NCI-H345 treated with DMSO at 0.1 percent for 48 hours (cell line): ENCODE measurements around the gene RNF214.
"Not testable (repeated sequence)": the region's sequence is repeated elsewhere in the genome, so short reads cannot be mapped to it uniquely, and the experiment has no call there.

Experiments used
- DNase-seq: peaks from one replicate; lab custom pipeline; 2025; ENCODE audit not compliant: unreplicated experiment; lab: John Stamatoyannopoulos, UW

The RNF214 gene

DNA sequence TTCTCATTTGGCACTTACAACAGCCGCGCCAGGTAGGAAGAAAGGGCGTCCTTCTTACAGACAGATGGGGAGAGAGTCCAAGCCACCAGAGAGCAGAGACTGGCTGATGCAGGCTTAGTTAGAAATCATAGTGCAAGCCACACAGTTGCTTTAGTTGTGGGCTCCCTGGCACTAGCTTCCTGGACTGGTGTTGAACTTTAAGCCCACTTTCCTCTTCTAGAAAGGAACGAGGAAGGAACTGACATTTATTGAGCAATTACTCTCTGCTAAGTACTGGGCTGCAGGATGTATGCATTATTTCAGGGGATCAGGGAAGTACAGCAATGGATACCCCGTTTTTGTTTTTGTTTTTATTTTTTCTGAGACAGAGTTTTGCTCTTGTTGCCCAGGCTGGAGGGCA is 80.6 kb downstream of the RNF214 start:
- no peak for DNase-seq

DNA sequence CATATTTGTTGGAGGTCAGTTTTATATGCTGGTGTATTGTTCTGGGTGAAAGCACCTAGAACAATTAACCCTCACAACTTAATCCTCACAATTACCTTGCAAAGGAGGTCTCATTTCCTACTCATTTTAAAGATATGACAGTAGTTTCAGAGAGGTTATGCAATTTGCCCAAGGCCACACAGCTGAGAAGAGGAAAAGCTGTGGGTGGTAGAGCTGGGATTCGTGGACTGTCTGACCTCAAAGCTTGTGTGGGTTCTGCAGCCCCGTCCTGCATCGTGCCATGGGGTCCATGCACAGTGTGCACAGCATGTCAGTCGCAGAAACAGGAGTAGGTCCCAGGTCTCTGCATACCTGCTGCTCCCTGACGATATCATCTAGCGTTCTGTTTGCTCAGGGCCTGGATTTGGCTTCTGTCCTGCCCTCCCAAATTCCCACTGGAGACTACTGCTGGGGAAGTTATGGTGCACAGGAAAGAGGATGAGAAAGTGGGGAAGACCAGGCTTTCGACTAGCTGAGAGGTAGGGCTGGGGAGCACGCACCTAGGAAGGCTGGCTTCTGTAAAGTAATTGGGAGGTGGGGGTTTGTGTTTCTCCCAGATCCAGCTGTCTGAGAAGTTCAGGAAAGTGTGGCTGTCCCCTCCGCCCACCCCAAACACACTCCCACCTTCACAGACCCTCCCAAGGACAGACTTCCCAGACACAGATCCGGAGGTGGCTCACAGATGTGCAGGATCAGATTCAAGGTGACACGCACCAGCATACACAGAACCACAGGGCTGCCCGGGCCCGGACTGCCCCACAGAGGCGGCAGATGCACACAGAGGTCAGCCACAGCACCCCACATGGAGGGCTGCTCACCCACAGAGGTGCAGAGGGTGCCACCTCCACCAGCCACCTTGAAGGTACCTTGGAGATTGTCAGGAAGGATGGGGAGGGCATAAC is 81.6 kb downstream of the RNF214 start:
- DNase-seq: no peak

DNA sequence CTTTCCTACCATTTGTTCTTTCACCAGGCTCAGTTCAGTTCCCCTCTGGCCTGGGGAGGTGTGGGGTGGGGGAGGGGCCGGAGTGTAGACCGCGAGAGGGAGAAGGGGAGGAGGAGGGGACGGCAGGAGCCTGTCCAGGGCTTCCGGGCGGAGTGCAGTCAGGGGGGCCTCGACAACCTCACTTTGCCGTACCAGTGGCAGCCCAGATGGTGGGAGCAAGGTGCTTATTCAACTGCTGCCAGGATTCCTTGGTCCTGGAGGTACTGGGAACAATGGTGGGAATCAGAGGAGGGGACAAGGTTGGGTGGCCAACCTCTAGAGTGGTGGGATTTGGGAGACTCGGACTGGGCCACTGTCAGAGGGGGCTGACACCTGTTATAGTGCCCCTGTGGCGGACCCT is 82.4 kb downstream of the RNF214 start:
- no peak for DNase-seq

DNA sequence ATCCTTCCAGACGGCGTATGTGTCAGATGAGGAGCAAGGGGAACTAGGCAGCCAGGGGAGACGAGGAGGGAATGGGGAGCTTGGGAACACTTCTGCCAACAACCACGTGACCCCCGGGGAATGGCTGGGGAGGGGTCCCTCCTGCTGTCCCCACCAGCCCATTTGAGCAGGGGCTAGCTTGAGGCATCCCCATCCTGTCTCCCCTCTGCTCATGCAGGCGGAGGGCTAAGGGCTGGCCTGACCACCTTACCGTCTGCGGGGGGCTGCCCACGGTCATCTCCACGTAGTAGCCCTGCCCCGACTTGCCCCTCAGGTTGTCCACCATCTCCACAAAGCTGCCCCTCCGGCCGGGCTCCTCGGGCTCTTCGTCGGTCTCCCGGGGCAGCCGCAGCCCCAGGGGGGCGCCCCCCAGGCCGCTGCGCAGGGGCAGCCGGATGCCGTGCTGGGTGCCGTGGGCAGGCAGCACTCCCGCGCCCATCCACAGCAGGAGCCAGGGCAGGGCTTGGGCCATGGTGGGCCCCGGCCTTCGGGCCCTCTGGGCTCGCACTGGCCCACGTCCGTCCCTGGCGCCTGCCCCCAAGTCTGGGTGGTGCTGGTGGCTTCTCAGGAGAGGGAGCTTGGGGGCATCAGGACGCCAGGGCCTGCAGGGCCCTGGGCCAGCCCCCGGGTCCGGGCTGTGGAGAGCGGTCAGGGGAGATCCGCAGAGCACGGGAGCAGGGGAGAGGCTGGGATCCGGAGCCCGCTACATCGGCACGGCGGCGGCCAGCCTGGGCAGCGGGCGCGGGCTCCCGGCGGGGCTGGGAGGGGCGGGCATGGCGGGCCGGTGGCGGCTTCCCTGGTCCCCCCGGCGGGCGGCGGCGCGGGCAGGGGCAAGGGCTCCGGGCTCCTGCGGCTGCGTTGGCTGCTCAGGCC is 83.1 kb downstream of the RNF214 start:
- DNase-seq: no peak

DNA sequence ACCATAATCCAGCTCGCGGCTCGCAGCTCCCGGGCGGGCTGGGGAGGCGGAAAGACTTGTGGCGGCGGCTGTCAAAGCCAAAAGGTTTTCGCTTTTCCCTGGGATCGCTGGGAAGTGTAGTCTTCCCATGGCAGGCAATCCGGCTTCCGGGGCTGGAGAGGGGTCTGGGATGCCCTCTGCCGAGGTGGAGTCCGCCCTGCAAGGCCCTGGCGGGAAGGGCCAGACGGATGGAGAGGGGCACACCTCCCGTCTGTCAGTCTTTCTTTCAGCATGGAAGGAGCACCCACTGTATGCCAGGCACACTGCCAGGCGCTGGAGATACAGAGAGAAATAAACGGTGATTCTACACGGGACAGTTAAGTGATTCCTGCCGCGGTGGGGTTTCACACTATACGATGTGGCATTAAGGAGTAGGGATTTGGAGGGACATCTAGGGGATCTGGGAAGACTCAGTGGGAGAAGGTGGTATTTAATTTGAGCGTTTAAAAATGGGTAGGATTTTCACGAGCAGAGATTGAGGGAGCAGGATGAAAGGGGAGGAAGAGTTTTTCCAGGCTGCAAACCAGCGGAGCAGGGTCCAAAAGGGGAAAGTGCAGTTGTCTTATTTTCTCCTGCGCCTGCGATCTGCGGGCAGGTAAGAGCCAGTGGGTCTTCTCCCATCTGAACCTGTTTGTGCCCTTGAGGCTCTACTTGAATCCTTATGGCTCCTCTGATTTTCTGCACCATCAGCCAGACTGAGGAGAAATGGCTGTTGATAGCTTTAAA is 83.9 kb downstream of the RNF214 start, which contains the start of gene BACE1:
BACE1 (minus strand) TSS at position 60 of the 765 bp plus-strand sequence. CDS start 461 bp downstream, outside the sequence.
- DNase-seq: peak; percentile 75

DNA sequence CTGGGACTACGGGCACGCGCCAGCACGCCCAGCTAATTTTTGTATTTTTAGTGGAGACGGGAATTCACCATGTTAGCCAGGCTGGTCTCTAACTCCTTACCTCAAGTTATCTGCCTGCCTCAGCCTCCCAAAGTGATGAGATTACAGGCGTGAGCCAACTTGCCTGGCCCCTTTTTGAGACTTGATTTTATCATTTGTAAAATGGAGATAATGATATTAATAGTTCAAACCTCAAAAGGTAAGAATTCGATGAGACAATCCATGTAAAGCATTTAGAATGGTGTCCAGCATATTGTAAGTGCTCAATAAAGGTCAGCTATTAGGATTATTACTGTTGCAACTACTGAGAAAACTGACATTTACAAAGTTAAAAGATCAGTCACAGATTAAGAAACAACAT is 86.3 kb downstream of the RNF214 start:
- no peak for DNase-seq

DNA sequence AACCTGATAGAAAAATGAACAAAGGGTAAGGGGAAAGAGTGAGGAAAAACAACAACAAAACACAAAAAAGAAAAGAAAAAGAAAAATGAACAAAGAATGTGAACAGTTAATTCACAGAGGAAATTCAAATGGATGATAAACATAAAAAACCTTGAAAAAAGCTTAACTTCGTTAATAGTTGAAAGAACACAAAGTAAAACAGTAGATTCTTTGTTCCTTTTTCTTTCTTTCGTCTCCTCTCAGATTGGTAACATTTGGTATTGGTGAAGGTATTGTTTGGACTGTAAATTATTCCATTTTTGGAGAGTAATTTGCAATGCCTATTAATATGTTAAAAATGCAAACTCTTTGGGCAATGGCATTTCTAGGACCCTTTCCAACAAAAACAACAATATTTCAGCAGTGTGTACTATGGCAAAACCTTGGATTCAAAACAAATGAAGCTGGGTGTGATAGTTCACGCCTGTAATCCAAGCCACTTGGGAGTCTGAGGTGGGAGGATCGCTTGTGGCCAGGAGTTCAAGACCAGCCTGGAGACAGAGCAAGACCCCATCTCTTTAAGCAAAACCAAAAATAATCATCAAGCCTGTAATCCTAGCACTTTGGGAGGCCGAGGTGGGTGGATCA is 86.9 kb downstream of the RNF214 start:
- no peak for DNase-seq

DNA sequence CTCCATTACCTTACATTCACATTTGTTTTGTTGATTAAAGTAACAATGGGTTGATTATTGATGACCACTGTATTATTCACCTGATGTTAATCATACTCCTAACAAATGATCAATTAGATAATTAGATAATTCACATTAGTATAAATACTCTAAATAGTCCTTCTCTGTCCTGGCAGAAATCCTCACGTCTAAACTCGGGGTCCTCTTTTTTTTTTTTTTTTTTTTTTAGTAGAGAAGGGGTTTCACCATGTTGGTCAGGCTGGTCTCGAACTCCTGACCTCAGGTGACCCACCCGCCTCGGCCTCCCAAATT is 94.7 kb downstream of the RNF214 start:
- DNase-seq: not testable (repeated sequence)

DNA sequence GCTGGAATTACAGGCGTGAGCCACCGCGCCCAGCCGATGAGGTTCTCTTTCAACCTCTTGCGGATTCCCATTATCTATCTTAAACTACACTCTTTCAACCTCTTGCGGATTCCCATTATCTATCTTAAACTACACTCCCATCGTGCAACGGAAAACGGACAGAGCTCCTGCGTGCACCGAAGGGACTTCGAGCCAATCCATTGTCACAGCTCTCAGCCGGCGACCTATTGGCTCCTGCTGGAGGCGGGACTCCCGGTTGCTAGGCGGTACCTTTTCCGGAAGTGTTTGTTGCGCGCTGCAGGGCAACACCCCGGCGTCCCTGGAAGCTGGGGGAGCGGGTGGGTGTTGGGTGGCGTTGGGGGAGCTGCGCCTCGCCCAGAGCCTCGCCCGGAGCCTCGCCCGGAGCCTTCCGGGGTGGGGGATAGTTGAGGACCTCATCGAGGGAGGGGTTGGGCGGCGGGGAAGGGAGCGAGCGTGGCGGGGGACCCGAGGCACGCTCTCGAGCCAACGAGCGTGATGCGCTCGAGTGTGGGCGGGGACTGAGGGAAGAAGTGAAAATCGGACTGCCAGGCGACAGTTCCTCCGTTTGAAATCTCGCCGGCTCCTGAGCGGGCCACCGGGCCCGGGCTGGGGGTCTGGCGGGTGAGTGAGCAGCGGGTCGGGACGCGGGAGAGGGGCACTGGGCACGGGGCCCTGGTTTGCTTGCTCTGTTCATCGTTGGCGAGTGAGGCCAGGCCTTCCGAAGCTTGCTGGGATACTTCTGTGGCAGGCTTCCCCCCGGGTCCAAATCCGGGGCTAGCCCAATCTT is 95.3 kb downstream of the RNF214 start, which contains the start of gene CEP164:
CEP164 (plus strand) TSS at position 288 of the 808 bp plus-strand sequence. CDS start 10,733 bp downstream, outside the sequence.
- peak; percentile 95 for DNase-seq

DNA sequence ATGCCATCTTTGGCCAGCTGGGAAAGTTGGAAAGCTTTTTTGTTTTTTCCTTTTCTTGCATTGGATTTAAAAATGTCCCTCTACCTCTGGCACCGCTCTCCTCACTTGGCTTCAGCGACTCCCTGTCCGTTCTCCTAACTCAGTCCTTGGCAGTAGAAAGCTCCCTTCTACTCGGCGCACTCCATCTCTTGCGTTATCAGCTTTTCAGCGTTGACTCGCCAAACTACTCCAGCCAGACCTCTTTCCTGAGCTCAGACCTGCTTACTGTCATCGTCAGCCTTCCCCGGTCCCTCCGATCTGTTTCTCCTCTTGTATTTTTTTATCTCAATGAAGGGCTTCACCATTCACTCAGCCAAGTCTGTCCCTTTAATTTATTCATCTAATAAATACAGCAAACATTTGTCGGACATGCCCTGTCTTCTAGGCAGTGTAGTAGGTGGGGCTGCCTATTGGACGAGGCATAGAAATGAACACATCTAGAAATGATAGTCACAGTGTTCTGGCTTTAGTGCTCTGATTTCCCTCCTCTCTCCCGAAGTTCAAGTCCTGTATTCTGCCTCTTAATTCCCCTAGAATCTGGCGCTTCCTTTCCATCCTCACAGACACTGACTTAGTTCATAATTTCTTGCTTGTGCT is 96.0 kb downstream of the RNF214 start:
- peak; percentile 11 for DNase-seq

DNA sequence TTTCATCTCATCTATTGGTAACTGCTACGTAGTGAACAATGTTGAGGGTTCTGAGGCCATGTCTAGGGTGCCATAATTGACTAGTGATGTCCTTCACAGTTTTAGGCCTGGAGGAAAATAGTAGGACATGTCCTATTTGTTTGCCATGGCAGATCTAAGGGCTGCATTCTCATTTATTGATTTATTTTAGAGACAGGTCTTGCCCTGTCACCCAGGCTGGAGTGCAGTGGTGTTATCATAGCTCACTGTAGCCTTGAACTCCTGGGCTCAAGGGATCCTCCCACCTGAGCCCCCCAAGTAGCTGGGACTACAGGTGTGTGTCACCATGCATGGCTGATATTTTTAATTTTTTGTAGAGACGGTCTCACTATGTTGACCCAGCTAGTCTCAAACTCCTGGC is 100.4 kb downstream of the RNF214 start:
- no peak for DNase-seq

DNA sequence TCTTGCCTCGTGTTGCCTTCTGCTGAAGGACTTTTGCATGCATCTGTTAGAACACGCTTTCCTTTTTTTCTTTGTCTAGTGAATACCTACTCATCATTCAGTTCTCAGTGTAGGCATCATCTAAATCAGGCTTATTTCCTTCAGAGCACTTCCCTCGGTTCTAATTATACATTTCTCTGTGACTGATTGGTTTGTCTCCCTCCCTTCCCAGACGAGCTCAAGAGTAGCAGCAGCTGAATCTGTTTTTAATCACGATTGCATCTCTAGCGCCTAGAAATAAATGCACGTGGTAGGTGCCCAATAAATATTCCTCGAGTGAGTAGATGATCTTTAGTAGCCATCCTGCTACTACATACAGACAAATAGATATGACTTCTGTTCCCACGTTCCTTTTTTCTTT is 101.4 kb downstream of the RNF214 start:
- DNase-seq: no peak

DNA sequence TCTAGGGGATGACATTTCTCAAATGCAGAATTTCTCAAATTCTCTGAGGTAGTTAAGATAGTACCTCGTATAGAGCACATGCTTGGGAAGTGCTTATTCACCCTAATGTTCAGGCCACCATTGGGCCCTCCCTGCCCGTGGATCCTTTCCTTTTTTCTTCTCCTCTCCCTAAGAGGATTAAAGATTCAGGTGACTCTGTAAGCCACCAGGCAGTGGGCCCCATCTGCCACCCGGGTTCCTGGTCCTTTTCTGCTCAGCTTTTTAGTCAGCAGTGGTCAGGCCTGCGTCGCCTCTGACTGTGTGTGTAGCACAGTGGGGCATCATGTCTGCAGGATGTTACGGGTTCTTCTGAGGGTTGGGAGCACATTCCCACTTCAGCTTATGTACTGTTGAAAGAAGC is 102.4 kb downstream of the RNF214 start:
- no peak for DNase-seq

DNA sequence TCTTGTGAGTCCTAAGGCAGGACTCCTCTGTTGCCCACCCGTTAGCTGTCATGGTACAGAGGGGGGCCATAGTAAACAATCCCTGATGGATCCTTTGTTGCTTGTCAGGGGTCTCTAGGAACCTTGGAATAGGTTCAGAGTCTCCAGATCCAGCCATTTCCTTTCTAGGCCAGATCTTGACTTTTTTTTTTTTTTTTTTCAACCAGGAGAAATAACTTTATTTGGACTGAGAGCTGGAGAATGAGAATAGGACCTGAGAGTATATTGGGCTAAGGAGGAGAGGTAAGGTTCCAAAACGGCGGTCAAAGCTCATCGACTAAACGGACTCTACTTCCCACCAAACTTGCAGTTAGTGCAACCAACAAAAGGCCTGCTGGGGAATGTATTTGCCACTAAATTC is 102.9 kb downstream of the RNF214 start:
- no peak for DNase-seq
